ENCODE data around the gene KCNK3.

- no peak for TF ChIP-seq CTCF (IDR thresholded peaks at IDR 0.05)
- peak; percentile 65 for TF ChIP-seq POLR2A (IDR thresholded peaks at IDR 0.05)
Measured at GRCh38 chr2:26764078-26764887, 71.8 kb downstream of the KCNK3 start, which contains the start of gene SLC35F6.
